Neuronal stem cell (in vitro differentiated cells): ENCODE measurements around the gene VTCN1.

Source experiments
- DNase-seq: peaks from one replicate; pipeline ENCODE4 v3.0.0-alpha.2; 2013; ENCODE audit warnings: low spot score
- H2AFZ ChIP-seq: one replicate; pipeline ENCODE4 v1.6.1; 2013; ENCODE audit warnings: mild to moderate bottlenecking, low read length, inconsistent platforms
- H2AK5ac ChIP-seq: 2 replicates; pipeline ENCODE4 v1.6.1; 2013; ENCODE audit warnings: low read depth, mild to moderate bottlenecking, inconsistent platforms, low read length, moderate library complexity, mixed read lengths
- H2BK120ac ChIP-seq: 2 replicates; pipeline ENCODE4 v1.6.1; 2013; ENCODE audit warnings: low read depth, mild to moderate bottlenecking, inconsistent platforms, low read length, moderate library complexity, mixed read lengths
- H2BK12ac ChIP-seq: one replicate; pipeline ENCODE4 v1.6.1; 2013; ENCODE audit warnings: low read length, inconsistent platforms
- H2BK15ac ChIP-seq: 2 replicates; pipeline ENCODE4 v1.6.1; 2013; ENCODE audit warnings: mild to moderate bottlenecking, low read length, inconsistent platforms, mixed read lengths
- H2BK5ac ChIP-seq: one replicate; pipeline ENCODE4 v1.6.1; 2013; ENCODE audit warnings: inconsistent platforms, mild to moderate bottlenecking, low read length, moderate library complexity
- H3K14ac ChIP-seq: one replicate; pipeline ENCODE4 v1.6.1; 2013; ENCODE audit warnings: low read length, inconsistent platforms
- H3K18ac ChIP-seq: 2 replicates; pipeline ENCODE4 v1.6.1; 2013; ENCODE audit warnings: low read length, inconsistent platforms
- H3K23ac ChIP-seq: 2 replicates; pipeline ENCODE4 v1.6.1; 2013; ENCODE audit warnings: low read depth, mild to moderate bottlenecking, mixed read lengths, low read length, inconsistent platforms; ENCODE audit not compliant: poor library complexity
- H3K27ac ChIP-seq: replicated peaks from 3 replicates; pipeline ENCODE4 v1.5.1; 2013; ENCODE audit warnings: low read length, inconsistent platforms
- H3K27me3 ChIP-seq, 3 experiments: 2 replicates each; pipeline ENCODE4 v1.6.1; 2013; ENCODE audit warnings: low read length in 3 of 3, mild to moderate bottlenecking in 2 of 3, inconsistent platforms in 1 of 3, low read depth in 1 of 3, mixed read lengths in 1 of 3, moderate library complexity in 1 of 3; ENCODE audit not compliant: control insufficient read depth in 3 of 3, insufficient read depth in 3 of 3
- H3K36me3 ChIP-seq, 2 donors: replicated peaks in 1 of 2; 2 replicates each; pipeline ENCODE4 v1.6.1; 2013; ENCODE audit warnings: low read length in 2 of 2; ENCODE audit not compliant: control insufficient read depth in 2 of 2, insufficient read depth in 2 of 2
- H3K4ac ChIP-seq: 2 replicates; pipeline ENCODE4 v1.6.1; 2013; ENCODE audit warnings: inconsistent platforms, mild to moderate bottlenecking, low read length, moderate library complexity
- H3K4me1 ChIP-seq, 2 donors: 1 replicate in 1 of 2; 2 replicates in 1 of 2; pipeline ENCODE4 v1.6.1; 2013; ENCODE audit warnings: low read length in 2 of 2, low read depth in 1 of 2; ENCODE audit not compliant: control insufficient read depth in 2 of 2, insufficient read depth in 1 of 2
- H3K4me2 ChIP-seq: one replicate; pipeline ENCODE4 v1.6.1; 2013; ENCODE audit warnings: mild to moderate bottlenecking, low read length, inconsistent platforms; ENCODE audit not compliant: insufficient read depth, poor library complexity, severe bottlenecking
- H3K4me3 ChIP-seq, 2 donors: 2 replicates each; pipeline ENCODE4 v1.5.1; 2013; ENCODE audit warnings: low read length in 2 of 2, mild to moderate bottlenecking in 2 of 2, inconsistent platforms in 1 of 2, moderate library complexity in 1 of 2
- H3K79me1 ChIP-seq: one replicate; pipeline ENCODE4 v1.6.1; 2013; ENCODE audit warnings: low read depth, mild to moderate bottlenecking, inconsistent platforms, low read length, moderate library complexity
- H3K9ac ChIP-seq: one replicate; pipeline ENCODE4 v1.6.1; 2013; ENCODE audit warnings: mild to moderate bottlenecking, low read depth, low read length, inconsistent platforms; ENCODE audit not compliant: poor library complexity
- H3K9me3 ChIP-seq, 2 donors: replicated peaks in 1 of 2; 2 replicates each; pipeline versions ENCODE3 to v1.6.1; 2013; ENCODE audit warnings: low read length in 2 of 2, mild to moderate bottlenecking in 2 of 2, inconsistent platforms in 1 of 2, low read depth in 1 of 2, mixed read lengths in 1 of 2, moderate library complexity in 1 of 2; ENCODE audit not compliant: control insufficient read depth in 2 of 2, insufficient read depth in 1 of 2
- H4K8ac ChIP-seq: one replicate; pipeline ENCODE4 v1.6.1; 2013; ENCODE audit warnings: low read depth, mild to moderate bottlenecking, inconsistent platforms, low read length, moderate library complexity
- H4K91ac ChIP-seq: one replicate; pipeline ENCODE4 v1.6.1; 2013; ENCODE audit warnings: low read length, low read depth, mild to moderate bottlenecking, inconsistent platforms; ENCODE audit not compliant: poor library complexity
- WGBS, 2 donors: extraction: QIAGEN DNeasy Blood & Tissue Kit; methylation state at CpG; one replicate each; pipeline ENCODE4 v1.1.7; 2013; ENCODE audit warnings: missing lambda C conversion rate in 2 of 2, mixed read lengths in 1 of 2; ENCODE audit not compliant: insufficient read length in 2 of 2, insufficient replicate concordance in 1 of 2; ENCODE audit errors: extremely low coverage in 2 of 2; 5-methylcytosine and 5-hydroxymethylcytosine counted together

VTCN1 gene

DNA sequence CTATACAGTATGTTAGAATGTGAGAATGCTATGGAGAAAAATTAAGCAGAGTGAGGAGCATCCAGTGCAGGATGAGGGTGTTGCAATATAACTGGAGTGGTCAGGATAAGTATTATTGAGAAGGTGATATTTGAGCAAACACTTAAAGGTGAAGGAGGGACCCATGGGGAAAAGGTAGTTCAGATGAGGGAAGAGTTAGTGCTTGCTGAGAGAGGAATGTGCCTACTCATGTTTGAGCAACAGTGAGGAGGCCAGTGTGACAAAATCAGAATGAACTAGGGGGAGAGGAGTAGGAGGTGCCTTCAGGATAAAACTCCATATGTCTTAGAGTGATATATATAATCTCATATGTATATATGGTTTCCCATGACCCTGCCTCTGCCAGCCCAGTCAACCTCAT is 82.9 kb downstream of the VTCN1 start:
- Histone ChIP-seq H3K4me2 (no peak overlapping the region), H3K14ac (no peak overlapping the region), H3K4me1 (peaks cover 0 to 4% of the 10 kb centered on the region in 2 donors), H2AK5ac (no peak overlapping the region), H3K18ac (no peak overlapping the region), H3K4me3 (no peak overlapping the region), H2BK15ac (no peak overlapping the region), H3K4ac (no peak overlapping the region), H2BK5ac (no peak overlapping the region), H3K9me3 (no peaks in the 10 kb centered on the region), H3K9ac (no peak overlapping the region), H3K36me3 (no peaks in the 10 kb centered on the region), H3K27ac (no peak overlapping the region), H2AFZ (peak overlapping the region; percentile 84), H2BK120ac (no peak overlapping the region), H4K91ac (no peak overlapping the region), H4K8ac (no peak overlapping the region), H3K27me3 (no peaks in the 10 kb centered on the region), H2BK12ac (no peak overlapping the region), H3K23ac (no peak overlapping the region), H3K79me1 (no peaks in the 10 kb centered on the region)
- DNase-seq: no peak

DNA sequence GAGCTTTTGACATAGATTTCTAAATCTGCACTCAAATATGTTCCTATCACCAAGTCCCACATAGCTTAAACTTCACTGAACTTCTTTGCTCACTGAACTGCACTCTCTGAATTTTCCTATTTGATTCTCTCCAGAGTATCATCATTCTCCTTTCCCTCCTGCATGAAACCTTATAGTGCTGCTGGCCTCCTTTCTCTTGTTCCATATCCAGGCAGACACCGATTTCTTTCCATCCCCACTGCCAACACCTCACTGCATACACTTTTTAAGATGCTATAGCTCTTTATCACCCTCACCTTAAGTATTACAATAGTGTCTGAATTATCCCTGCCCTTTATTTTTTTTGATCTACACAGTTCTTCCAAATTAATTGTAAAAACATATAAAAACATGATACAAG is 86.1 kb downstream of the VTCN1 start:
- Histone ChIP-seq H2AFZ (no peak overlapping the region), H4K91ac (no peak overlapping the region), H2BK120ac (no peak overlapping the region), H3K14ac (no peak overlapping the region), H3K27ac (no peak overlapping the region), H2BK5ac (no peak overlapping the region), H3K36me3 (no peaks in the 10 kb centered on the region), H3K18ac (no peak overlapping the region), H3K4me1 (peaks cover 6 to 13% of the 10 kb centered on the region in 2 donors), H2BK12ac (no peak overlapping the region), H2AK5ac (no peak overlapping the region), H3K9me3 (no peaks in the 10 kb centered on the region), H3K4ac (no peak overlapping the region), H3K23ac (no peak overlapping the region), H3K9ac (no peak overlapping the region), H3K27me3 (no peaks in the 10 kb centered on the region), H3K4me3 (no peak overlapping the region), H3K4me2 (no peak overlapping the region), H3K79me1 (no peaks in the 10 kb centered on the region), H4K8ac (no peak overlapping the region), H2BK15ac (no peak overlapping the region)
- no peak for DNase-seq
- no CpG with 5 or more reads among the region's 1 CpG for WGBS, 2 donors

DNA sequence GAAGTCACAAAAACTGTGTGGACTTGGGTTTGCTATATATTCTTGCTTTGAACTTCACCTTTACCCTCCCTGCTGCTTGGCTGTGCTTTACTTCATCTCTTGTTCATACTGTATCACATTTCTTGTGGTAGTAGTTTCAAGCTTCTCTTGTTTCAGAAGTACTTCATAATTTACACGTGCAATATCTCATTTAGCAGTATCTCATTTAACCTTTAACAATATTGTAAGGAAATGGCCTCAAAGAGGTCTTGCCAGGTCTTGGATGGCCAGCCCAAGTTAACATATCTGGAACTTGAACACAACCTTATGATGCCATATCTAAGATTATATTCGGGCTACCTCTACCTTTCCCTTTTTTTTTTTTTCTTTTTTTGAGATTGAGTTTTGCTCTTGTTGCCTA is 87.5 kb downstream of the VTCN1 start:
- Histone ChIP-seq H3K4me3 (no peak overlapping the region), H2BK5ac (no peak overlapping the region), H2AK5ac (no peak overlapping the region), H3K18ac (no peak overlapping the region), H3K36me3 (peaks cover 2 to 7% of the 10 kb centered on the region in 2 donors), H4K8ac (no peak overlapping the region), H2BK12ac (no peak overlapping the region), H3K4me1 (peaks cover 6 to 13% of the 10 kb centered on the region in 2 donors), H3K9ac (no peak overlapping the region), H3K4ac (no peak overlapping the region), H3K4me2 (no peak overlapping the region), H2BK15ac (no peak overlapping the region), H3K27ac (no peak overlapping the region), H2BK120ac (no peak overlapping the region), H3K9me3 (no peaks in the 10 kb centered on the region), H3K14ac (no peak overlapping the region), H3K27me3 (no peaks in the 10 kb centered on the region), H3K23ac (no peak overlapping the region), H2AFZ (no peak overlapping the region), H4K91ac (no peak overlapping the region), H3K79me1 (no peaks in the 10 kb centered on the region)
- no CpG with 5 or more reads among the region's 2 CpGs for WGBS, 2 donors
- no peak for DNase-seq

DNA sequence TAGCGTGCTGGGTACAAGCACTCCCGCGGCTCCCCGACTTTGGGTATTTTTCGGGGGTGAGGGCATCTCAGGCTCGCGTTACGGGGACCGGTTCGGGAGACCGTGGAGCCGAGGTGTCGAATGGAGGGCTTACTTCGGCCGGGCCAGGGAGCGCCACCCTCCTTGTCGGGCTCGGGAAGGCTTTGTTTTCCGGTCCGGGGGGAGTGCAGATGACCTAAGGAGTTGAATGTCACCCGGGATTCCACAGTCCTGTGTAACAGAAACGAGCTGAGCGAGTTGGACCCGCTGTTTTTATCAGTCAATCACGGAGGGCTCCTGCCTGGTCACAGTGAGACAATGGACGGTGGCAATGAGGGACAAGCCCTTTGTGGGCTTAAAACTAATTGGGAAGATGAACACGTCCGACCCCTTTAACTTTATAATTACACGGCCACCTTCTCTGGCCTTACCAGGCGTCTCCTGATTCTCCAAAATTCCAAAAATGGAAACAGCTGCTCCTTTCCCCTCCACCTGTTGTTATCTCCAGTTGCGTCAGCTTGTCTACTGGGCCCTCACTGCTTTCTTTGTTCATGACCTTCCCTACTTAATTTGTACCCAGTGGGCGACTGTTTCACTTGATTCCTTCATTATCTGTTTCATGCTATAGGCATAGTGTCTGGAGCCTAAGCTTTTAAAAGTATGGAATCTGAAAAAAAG is 88.2 kb downstream of the VTCN1 start:
- Histone ChIP-seq H3K36me3 (peaks cover 8 to 15% of the 10 kb centered on the region in 2 donors), H3K4ac (peak overlapping the region; percentile 7), H2BK5ac (peak overlapping the region; percentile 84), H3K4me1 (peaks cover 6 to 11% of the 10 kb centered on the region in 2 donors), H2AFZ (peak overlapping the region; percentile 98), H2BK120ac (no peak overlapping the region), H3K4me3 (peak overlapping the region; percentile 83 to 92), H3K9ac (peak overlapping the region; percentile 84), H3K79me1 (no peaks in the 10 kb centered on the region), H3K27me3 (no peaks in the 10 kb centered on the region), H3K23ac (peak overlapping the region; percentile 52), H4K91ac (peak overlapping the region; percentile 50), H4K8ac (no peak overlapping the region), H2AK5ac (no peak overlapping the region), H3K4me2 (peak overlapping the region; percentile 84), H3K9me3 (no peaks in the 10 kb centered on the region), H3K14ac (peak overlapping the region; percentile 42), H2BK15ac (peak overlapping the region; percentile 45), H3K27ac (peak overlapping the region; percentile 97), H2BK12ac (no peak overlapping the region), H3K18ac (peak overlapping the region; percentile 98)
- peak; percentile 75 for DNase-seq
- no CpG with 5 or more reads among the region's 32 CpGs for WGBS, 2 donors
